Nephron progenitor cell (in vitro differentiated cells): ENCODE results near the gene ADAMTS9.

Experiments used
- DNase-seq: peaks from one replicate; pipeline ENCODE4 v3.0.0; 2021
- H3K27ac Mint-ChIP-seq: 2 replicates; pipeline ENCODE4 v1.8.0; 2021; ENCODE audit warnings: mild to moderate bottlenecking, moderate library complexity, mixed read lengths
- H3K27me3 Mint-ChIP-seq: 2 replicates; pipeline ENCODE4 v1.8.0; 2021; ENCODE audit warnings: mild to moderate bottlenecking, low read depth, mixed read lengths; ENCODE audit not compliant: poor library complexity
- H3K36me3 Mint-ChIP-seq: 2 replicates; pipeline ENCODE4 v1.8.0; 2021; ENCODE audit warnings: low read depth, mixed read lengths
- H3K4me1 Mint-ChIP-seq: 2 replicates; pipeline ENCODE4 v1.8.0; 2021; ENCODE audit warnings: mixed read lengths
- H3K4me3 Mint-ChIP-seq: 2 replicates; pipeline ENCODE4 v1.8.0; 2021; ENCODE audit warnings: mild to moderate bottlenecking, moderate library complexity, mixed read lengths
- H3K9me3 Mint-ChIP-seq: 2 replicates; pipeline ENCODE4 v1.8.0; 2021; ENCODE audit warnings: mild to moderate bottlenecking, moderate library complexity, mixed read lengths
- CTCF ChIP-seq: fragments of 200-600 bp; sonication (generic); IDR thresholded peaks from 2 replicates; pipeline ENCODE4 v1.5.0; 2021; ENCODE audit warnings: antibody characterized with exemption

ADAMTS9 gene

GRCh38 chr3:64502284-64502683 is 185.5 kb downstream of the ADAMTS9 start:
- H3K27me3 Mint-ChIP-seq, result no peaks in the 10 kb centered on the region
- peaks cover 14% of the 10 kb centered on the region for H3K9me3 Mint-ChIP-seq
- peaks cover 27% of the 10 kb centered on the region for H3K4me1 Mint-ChIP-seq
- no peak overlapping the region for H3K4me3 Mint-ChIP-seq
- H3K27ac Mint-ChIP-seq, result no peak overlapping the region
- DNase-seq, result no peak
- TF ChIP-seq CTCF, result no peak
- H3K36me3 Mint-ChIP-seq, result no peaks in the 10 kb centered on the region

GRCh38 chr3:64501298-64501906 is 186.4 kb downstream of the ADAMTS9 start:
- no peak for DNase-seq
- H3K36me3 Mint-ChIP-seq, result no peaks in the 10 kb centered on the region
- H3K4me3 Mint-ChIP-seq, result no peak overlapping the region
- peaks cover 10% of the 10 kb centered on the region for H3K9me3 Mint-ChIP-seq
- H3K27ac Mint-ChIP-seq, result no peak overlapping the region
- H3K4me1 Mint-ChIP-seq, result peaks cover 36% of the 10 kb centered on the region
- no peak for TF ChIP-seq CTCF
- H3K27me3 Mint-ChIP-seq, result peaks cover 5% of the 10 kb centered on the region

GRCh38 chr3:64496786-64497490 is 190.9 kb downstream of the ADAMTS9 start:
- no peaks in the 10 kb centered on the region for H3K9me3 Mint-ChIP-seq

GRCh38 chr3:64495781-64496334 is 191.9 kb downstream of the ADAMTS9 start:
- no peaks in the 10 kb centered on the region for H3K36me3 Mint-ChIP-seq
- H3K4me1 Mint-ChIP-seq, result peaks cover 47% of the 10 kb centered on the region
- no peak overlapping the region for H3K4me3 Mint-ChIP-seq
- DNase-seq, result no peak
- H3K9me3 Mint-ChIP-seq, result no peaks in the 10 kb centered on the region
- H3K27ac Mint-ChIP-seq, result no peak overlapping the region
- TF ChIP-seq CTCF, result no peak
- H3K27me3 Mint-ChIP-seq, result peaks cover 5% of the 10 kb centered on the region

More at GRCh38 chr3:64496786-64497490, 190.9 kb downstream of the ADAMTS9 start:
- peaks cover 43% of the 10 kb centered on the region for H3K4me1 Mint-ChIP-seq
- TF ChIP-seq CTCF, result no peak
- H3K27ac Mint-ChIP-seq, result no peak overlapping the region
- DNase-seq, result no peak
- peaks cover 5% of the 10 kb centered on the region for H3K27me3 Mint-ChIP-seq
- H3K4me3 Mint-ChIP-seq, result no peak overlapping the region
- no peaks in the 10 kb centered on the region for H3K36me3 Mint-ChIP-seq

GRCh38 chr3:64495121-64495780 is 192.5 kb downstream of the ADAMTS9 start:
- H3K27me3 Mint-ChIP-seq, result peaks cover 5% of the 10 kb centered on the region
- no peaks in the 10 kb centered on the region for H3K9me3 Mint-ChIP-seq
- no peak for TF ChIP-seq CTCF
- no peak for DNase-seq
- no peak overlapping the region for H3K4me3 Mint-ChIP-seq
- H3K36me3 Mint-ChIP-seq, result no peaks in the 10 kb centered on the region
- H3K27ac Mint-ChIP-seq, result no peak overlapping the region
- H3K4me1 Mint-ChIP-seq, result peaks cover 53% of the 10 kb centered on the region
